ENCODE measurements around the gene EML2.
A peak's percentile ranks its signal among the peaks of the same experiment; 100 is the strongest.

The EML2 gene

DNA sequence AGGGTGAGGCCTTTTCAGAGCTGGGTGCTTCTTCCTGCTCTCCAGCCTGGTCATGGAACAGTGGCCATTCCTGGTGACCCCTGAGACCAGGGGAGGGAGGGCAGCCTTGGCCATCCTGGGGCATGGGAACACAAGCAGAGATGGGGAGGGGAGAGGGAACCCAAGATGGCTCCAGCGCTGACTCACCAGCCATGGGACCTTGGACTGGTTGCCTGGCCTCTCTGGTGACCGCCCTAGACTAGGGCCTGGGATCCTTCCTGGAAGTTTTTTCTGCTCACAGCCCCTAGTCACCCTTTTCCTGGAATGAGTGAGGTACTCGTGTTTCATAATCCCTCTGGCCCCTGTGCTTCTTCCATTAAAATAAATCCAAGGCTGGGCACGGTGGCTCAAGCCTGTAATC, 51.3 kb downstream of the EML2 start:
- H3F3A ChIP-seq (ENCODE audit: control insufficient read depth, insufficient read depth) = no peaks in the 10 kb centered on the region; the same call in 1 of the 2 replicates
- no peaks in the 10 kb centered on the region for H3K9me2 ChIP-seq (replicated peaks; ENCODE audit: control insufficient read depth, low read length)
- H3K36me3 ChIP-seq (ENCODE audit: control insufficient read depth, low read length) = peaks cover 3% of the 10 kb centered on the region; the same call in 1 of the 2 replicates
- peaks cover 13% of the 10 kb centered on the region for H3K4me1 ChIP-seq (ENCODE audit: control insufficient read depth, low read length)
- H3K9me3 ChIP-seq (ENCODE audit: control insufficient read depth, insufficient read depth, low read length) = no peaks in the 10 kb centered on the region
- no peak overlapping the region for H3K27ac ChIP-seq (ENCODE audit: low read depth, low read length)
- H4K20me1 ChIP-seq (ENCODE audit: control insufficient read depth, insufficient read depth, low read depth, low read length) = no peaks in the 10 kb centered on the region
- peaks cover 13% of the 10 kb centered on the region for H3K79me2 ChIP-seq (ENCODE audit: control insufficient read depth, low read length)
- TF ChIP-seq, protein P1, sequence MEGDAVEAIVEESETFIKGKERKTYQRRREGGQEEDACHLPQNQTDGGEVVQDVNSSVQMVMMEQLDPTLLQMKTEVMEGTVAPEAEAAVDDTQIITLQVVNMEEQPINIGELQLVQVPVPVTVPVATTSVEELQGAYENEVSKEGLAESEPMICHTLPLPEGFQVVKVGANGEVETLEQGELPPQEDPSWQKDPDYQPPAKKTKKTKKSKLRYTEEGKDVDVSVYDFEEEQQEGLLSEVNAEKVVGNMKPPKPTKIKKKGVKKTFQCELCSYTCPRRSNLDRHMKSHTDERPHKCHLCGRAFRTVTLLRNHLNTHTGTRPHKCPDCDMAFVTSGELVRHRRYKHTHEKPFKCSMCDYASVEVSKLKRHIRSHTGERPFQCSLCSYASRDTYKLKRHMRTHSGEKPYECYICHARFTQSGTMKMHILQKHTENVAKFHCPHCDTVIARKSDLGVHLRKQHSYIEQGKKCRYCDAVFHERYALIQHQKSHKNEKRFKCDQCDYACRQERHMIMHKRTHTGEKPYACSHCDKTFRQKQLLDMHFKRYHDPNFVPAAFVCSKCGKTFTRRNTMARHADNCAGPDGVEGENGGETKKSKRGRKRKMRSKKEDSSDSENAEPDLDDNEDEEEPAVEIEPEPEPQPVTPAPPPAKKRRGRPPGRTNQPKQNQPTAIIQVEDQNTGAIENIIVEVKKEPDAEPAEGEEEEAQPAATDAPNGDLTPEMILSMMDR (IDR thresholded peaks at IDR 0.05; ENCODE audit: low read depth, low read length, poor library complexity, severe bottlenecking) = no peak
- no peak for TF ChIP-seq EZH2phosphoT487 (IDR thresholded peaks at IDR 0.05; ENCODE audit: borderline replicate concordance, low read length)
- no peaks in the 10 kb centered on the region for H3K27me3 ChIP-seq (ENCODE audit: control insufficient read depth, low read length)
- no peak overlapping the region for H3K4me2 ChIP-seq (ENCODE audit: low read length)
- H3K4me3 ChIP-seq (ENCODE audit: low read length) = no peak overlapping the region

DNA sequence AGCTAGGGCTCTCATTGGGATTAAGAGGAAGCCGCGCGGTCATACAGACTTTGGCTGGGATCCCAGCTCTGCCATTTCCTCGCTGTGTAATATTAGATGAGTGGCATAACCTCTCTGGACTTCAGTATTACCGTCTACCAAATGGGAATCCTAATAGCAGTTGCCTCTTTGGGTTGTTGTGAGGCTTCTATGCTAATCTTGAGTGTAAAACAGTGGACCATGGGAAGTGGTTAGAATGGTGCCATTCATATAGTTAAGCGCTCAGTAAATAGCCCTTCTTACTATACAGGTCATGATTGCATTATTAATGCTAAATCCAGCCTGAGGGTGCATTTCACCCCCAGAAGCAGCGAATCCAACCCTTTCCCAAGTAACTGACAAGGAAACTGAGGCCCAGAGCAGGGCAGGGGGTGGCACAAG, 54.0 kb downstream of the EML2 start:
- TF ChIP-seq EZH2phosphoT487 (IDR thresholded peaks at IDR 0.05; ENCODE audit: borderline replicate concordance, low read length) = no peak
- TF ChIP-seq, protein P1 (IDR thresholded peaks at IDR 0.05; ENCODE audit: low read depth, low read length, poor library complexity, severe bottlenecking) = no peak
- Histone ChIP-seq H3K79me2 (ENCODE audit: control insufficient read depth, low read length) (peaks cover 31% of the 10 kb centered on the region), H3K4me3 (ENCODE audit: low read length) (peak overlapping the region; percentile 92), H3K9me3 (ENCODE audit: control insufficient read depth, insufficient read depth, low read length) (no peaks in the 10 kb centered on the region), H3K4me2 (ENCODE audit: low read length) (peak overlapping the region; percentile 85), H3K4me1 (ENCODE audit: control insufficient read depth, low read length) (peaks cover 10% of the 10 kb centered on the region), H3F3A (ENCODE audit: control insufficient read depth, insufficient read depth) (no peaks in the 10 kb centered on the region; the same call in 1 of the 2 replicates), H3K9me2 (replicated peaks; ENCODE audit: control insufficient read depth, low read length) (no peaks in the 10 kb centered on the region), H3K27me3 (ENCODE audit: control insufficient read depth, low read length) (no peaks in the 10 kb centered on the region), H4K20me1 (ENCODE audit: control insufficient read depth, insufficient read depth, low read depth, low read length) (no peaks in the 10 kb centered on the region), H3K36me3 (ENCODE audit: control insufficient read depth, low read length) (peaks cover 3% of the 10 kb centered on the region; the same call in 1 of the 2 replicates), H3K27ac (ENCODE audit: low read depth, low read length) (peak overlapping the region; percentile 32; the same call in 1 of the 2 replicates)

DNA sequence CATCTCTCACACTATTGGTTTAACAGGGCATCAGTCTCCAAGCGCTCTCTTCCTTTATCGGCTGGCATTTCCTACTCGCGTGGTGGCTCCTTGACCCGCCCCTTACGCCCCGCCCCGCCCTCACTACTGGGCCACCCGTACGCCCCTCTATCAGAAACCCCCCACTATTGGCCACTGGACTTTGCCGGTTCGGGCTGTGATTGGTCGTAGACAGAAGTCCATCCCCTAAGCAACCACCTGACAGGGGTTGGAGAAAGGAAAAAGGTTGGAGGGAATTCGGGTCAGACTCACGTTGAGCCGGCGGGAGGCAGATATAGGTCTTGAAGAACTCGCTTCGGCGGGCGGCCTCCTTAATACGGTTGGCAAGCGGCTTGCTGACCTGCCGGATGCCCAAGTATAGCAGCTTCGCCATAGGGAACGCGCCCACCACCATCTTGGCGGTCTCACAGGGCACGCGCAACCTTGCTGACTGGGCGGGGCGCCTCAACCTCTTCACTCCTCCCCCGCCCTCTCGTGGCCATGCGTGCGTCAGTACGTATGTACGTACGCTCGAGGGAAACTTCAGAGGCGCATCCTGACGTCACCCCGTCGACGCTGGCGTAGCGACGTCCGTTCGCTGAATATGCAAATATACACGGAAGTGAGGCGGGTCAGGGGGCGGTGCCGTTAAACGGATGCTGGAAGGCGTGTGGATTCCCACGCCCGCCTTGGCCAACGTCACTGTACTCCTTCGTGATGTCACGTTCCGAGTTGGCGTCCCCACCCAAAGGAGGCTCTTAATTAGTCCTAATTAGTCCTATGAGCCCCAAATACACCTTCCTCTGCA, 54.7 kb downstream of the EML2 start, which contains the start of gene OPA3:
Gene OPA3 (minus strand): TSS at position 471 of the 826 bp plus-strand sequence. CDS start 38 bp downstream, at position 433.
- TF ChIP-seq, protein P1 (IDR thresholded peaks at IDR 0.05; ENCODE audit: low read depth, low read length, poor library complexity, severe bottlenecking) = no peak
- no peak for TF ChIP-seq EZH2phosphoT487 (IDR thresholded peaks at IDR 0.05; ENCODE audit: borderline replicate concordance, low read length)
- Histone ChIP-seq H3K27me3 (ENCODE audit: control insufficient read depth, low read length) (no peaks in the 10 kb centered on the region), H3K9me3 (ENCODE audit: control insufficient read depth, insufficient read depth, low read length) (no peaks in the 10 kb centered on the region), H3K79me2 (ENCODE audit: control insufficient read depth, low read length) (peaks cover 31% of the 10 kb centered on the region), H3K4me2 (ENCODE audit: low read length) (peak within 1 kb of the TSS; percentile 85), H4K20me1 (ENCODE audit: control insufficient read depth, insufficient read depth, low read depth, low read length) (no peaks in the 10 kb centered on the region), H3K27ac (ENCODE audit: low read depth, low read length) (peak within 1 kb of the TSS; percentile 70), H3F3A (ENCODE audit: control insufficient read depth, insufficient read depth) (no peaks in the 10 kb centered on the region; the same call in 1 of the 2 replicates), H3K9me2 (replicated peaks; ENCODE audit: control insufficient read depth, low read length) (no peaks in the 10 kb centered on the region), H3K36me3 (ENCODE audit: control insufficient read depth, low read length) (peaks cover 3% of the 10 kb centered on the region; the same call in 1 of the 2 replicates), H3K4me1 (ENCODE audit: control insufficient read depth, low read length) (peaks cover 10% of the 10 kb centered on the region), H3K4me3 (ENCODE audit: low read length) (peak within 1 kb of the TSS; percentile 92)
